GM19328 (cell line): ENCODE results near the gene TECPR2.
A peak's percentile ranks its signal among the peaks of the same experiment; 100 is the strongest.

Source experiments
- ATAC-seq: cut with Tn5 transposase; IDR thresholded peaks from one replicate; pipeline ENCODE4 v1.9.1; 2021; ENCODE audit warnings: mild to moderate bottlenecking, moderate library complexity; ENCODE audit not compliant: unreplicated experiment

TECPR2 gene

DNA sequence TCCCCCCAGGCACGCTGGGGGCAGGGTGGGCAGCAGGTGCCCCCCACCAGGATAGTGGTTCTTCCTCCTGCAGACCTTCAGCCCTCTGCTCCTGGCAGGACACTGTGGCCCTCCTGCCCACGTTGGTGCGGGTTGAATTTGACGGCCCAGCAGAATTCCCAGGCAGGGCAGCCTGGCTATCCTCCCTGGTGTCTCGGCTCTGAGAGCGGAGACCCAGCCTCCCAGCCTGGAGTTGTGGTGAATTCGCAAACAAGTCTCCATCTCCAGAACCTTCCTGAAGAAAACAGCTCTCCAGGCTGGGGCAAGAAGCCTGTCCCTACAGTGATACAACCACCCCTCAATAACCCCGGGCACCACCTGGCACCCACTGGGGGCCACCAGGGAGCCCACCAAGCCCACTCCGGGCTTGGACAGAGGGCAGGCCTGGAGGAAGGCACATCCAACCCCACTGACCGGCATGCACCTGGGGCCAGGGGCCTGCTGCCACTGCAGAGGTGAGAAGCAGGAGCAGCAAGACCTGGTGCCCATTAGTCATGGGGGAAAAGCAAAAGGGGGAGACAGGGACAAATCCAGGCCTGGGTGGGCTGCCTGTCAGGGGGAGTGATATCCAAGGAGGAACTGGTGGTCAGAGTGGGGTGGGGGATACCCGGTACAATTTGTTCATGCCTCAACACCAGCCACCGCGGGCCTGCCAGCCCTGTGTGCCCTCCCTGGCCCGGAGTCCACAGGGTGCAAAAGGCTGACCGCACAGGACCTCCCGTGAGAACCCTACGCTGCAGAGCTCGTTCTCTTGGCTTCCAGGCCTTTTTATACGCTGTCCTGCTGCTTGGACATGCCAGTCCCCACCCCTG is 143.3 kb downstream of the TECPR2 start:
- ATAC-seq: no peak

DNA sequence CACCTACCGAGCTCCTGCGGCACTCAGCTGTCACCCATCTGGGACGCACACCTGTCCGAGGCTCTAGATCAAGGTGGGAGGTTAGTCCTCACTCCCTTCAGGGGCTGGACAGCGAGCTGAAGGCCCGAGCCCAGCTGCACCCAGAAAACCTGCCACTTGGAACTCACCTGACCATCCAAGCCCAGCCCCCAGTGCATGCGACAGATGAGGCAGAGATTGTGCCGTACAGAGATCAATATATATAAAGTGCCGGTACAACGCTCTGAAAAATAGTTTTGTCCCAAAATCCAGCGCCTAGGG is 143.8 kb downstream of the TECPR2 start:
- no peak for ATAC-seq

DNA sequence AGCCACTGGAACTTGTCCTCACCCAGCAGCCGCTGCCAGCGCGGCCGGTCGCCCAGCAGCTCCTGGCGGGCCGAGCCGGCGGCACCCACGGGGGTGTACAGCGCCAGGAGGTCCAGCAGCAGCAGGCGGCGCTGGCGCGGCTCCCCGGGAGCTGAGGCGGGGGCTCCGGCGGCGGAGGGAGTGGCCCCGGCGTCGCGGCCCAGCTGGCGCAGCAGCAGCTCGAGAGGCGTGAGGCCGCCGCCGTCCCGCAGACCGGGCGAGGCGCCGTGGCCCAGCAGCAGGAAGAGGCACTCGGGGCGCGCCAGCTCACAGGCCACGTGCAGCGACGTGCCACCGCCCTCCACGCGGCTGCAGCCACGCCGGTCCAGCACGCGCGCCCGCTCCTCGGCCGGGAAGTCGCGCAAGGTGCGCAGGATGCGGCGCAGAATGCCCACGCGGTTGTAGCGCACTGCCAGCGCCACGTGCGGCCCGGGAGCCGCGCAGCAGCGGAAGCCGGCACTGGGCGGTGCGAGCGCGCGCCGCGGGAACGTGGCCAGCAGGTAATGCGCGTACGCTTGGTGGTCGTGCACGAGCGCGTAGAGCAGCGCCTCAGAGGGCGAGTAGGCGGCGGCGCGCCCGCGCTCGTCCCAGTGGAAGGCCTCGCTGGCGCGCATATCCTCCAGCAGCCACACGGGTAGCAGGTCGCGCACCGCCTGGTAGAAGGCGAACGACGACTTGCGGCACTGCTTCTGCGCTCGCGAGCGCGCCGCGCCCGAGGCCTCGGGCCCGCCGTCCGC is 144.5 kb downstream of the TECPR2 start:
- no peak for ATAC-seq

DNA sequence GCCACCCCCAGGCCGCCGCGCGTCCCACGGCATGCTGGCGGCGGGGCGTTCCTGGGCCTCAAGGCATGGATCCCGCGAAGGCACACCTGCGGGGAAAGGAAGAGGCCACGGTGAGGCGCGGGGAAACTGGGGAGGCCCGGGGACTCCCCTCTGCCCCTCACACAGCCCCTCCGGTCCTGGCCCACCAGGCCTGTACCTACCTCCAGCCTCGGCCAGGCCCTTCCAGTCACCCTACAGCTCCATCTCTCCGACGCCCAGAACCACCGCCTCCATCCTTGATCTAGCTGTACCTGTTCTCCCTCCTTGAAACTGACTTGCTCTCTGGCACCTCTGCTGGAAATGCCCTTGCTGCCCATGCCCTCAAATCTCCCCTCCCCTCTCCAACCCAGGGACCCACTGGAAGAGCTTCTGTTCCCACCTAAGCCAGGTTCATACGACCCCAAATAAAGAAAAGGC is 145.1 kb downstream of the TECPR2 start:
- ATAC-seq: no peak

DNA sequence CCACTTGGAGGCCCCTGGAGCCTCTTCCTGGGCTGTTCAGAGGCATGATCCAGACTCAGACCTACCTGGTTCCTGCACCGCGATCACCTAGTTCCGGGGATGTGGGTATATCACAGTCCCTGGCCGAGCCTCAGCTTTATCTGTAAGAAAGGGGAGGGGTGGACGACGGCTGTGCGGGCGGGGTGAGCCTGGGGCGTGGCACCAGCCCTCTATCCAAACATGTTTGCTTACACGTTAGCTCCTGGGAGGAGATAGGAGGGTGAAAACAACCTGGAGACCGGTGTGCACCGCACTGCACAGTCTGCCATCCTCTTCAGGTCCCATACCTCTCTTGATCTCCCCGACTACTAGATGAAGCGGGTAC is 145.7 kb downstream of the TECPR2 start:
- no peak for ATAC-seq

DNA sequence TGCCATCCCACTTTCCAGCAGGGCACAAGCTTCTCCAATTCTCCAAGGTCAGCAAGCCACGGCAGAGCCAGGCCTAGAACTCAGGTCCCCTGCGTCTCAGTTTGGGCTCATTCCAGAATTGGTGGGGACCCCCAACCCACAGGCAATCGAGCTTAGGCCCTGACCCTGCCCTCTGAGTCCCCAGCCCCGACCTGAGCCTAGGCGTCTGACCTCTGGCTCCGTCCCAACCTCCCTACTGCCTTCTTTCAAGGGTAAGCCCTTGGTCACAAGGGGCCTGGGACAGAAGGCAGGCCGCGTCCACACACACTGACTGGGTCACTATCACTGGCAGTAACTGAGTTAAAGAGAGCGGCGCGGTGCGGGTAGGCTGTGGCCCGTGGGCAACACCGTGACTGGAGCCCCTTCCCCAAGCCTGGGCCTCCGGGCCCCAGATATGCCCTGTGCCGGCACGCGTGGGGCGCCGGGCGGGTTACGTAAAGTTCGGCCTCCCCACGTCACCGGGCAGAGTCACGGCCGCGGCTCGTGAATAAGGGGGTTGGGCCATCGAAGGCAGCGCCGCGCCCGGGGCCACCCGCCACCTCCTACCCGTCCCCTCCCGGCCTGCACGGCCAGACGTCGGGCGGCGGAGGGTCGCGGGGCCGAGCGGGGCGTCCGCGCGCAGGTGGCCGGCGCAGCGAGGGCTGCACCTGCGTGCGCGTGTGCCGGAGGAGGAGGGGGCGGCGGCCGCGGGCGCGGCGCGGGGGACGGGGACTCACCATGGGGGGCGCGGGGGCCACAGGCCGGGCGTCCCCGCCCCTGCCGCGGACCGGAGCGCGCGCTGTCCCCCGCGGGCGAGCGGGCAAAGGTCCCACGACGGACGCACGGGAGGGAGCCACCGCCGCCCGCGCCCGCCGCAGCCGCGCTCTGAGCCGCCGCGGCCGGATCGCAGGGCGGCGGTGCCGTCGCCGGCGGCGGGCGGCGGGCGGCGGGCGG is 146.3 kb downstream of the TECPR2 start:
- no peak for ATAC-seq

DNA sequence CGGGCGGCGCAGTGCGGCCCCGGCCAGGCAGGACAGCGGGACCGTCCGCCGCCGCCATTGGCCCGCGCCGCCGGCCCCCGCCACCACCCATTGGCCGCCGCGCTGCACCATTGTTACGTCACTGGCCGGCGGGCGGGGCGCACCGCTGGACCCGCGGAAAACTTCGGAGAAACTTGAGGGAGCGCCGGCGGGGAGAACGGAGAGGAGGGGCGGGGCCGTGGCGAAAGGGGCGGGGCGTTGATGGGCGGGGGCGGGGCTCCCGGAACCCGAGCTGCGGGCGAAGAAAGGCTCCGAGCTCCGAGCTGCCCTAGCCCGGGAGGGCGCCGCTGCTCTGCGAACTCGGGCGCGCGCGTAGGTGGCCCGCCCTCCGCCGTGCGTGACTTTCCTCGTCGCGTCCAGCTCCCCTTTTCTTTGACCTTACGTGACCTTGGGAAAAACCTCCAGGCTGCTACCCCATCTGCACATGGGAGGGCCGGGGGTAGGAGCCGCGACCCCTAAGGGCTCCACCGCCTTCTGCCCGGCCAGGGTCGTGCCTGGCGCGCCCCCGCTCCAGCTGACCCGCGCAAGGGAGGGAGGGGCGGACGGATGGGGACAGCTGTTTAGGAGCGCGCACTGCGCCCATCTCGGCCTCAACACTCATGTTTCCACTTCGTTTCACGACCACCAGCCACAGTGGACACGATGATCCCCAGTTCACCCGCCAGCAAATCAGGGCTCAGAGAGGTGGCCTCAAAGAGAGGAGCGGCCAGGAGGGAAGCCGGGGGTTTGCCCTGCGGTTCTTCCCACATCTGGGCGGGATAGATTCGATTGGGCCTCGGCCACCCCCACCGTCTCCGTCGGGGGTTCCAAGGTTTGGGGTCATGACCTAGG is 147.2 kb downstream of the TECPR2 start, which contains the start of gene ANKRD9:
Gene ANKRD9, minus strand, starts transcription at position 31 of the 870 bp plus-strand sequence. CDS start 1,887 bp downstream, outside the sequence.
- ATAC-seq: peak; percentile 83

DNA sequence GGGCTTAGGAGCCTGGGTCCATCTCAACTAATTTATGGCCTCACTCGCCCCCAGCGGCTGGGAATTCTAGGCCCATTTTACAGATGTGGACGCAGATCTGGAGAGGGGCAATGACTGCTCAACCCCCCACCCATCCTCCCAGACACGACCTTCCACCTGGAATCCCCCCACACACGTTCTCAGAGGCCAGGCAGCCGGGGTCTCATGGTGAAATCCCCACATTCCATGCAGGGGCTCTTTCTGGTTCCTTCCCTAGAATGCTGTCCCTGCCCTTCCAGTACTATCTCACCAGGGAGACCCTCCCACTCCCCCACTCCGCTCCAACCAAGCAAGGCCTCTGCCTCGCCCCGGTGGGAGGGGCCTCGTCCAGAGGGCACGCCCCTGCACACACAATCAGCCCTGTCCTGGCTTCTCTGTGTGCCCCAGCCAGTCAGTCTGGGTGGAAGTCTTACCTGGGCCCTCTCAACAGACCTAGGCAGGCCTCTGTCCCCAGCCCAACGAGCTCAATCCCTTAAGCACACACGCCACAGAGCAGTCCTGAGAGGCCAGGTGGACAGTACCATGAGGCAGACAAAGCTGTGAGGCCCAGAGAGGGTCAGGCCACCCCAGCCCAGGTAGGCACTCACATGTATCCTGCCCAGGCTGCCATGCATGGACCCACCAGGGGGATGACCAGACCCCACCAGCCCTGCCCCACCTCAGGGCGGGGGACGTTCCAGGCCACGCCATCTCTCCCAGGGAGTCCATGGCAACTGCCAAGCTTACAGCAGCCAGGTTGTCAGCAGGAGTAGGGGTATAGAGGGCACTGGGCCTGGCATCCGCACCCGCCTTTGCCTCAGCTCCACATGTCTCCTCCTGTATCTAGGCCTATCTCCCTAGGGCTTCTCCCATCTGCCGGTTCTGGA is 148.1 kb downstream of the TECPR2 start:
- no peak for ATAC-seq

DNA sequence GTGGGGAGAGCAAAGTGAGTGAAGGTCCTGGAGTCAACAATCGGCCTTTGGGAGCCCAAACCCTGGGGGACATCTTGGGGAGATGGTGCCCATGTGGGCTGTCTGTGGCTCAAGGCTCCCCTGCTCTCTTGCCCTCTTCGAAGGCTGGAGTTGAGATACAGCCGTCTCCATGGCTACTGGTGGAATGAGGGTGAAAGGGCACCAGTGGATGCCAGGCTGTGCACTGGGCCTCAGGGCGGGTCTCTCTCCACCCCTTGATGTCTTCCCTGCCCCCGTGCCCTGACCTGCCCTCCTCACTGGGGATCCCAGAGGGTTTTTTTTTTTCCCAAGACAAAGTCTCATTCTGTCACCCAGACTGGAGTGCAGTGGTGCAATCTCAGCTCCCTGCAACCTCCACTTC is 148.8 kb downstream of the TECPR2 start:
- ATAC-seq: no peak

DNA sequence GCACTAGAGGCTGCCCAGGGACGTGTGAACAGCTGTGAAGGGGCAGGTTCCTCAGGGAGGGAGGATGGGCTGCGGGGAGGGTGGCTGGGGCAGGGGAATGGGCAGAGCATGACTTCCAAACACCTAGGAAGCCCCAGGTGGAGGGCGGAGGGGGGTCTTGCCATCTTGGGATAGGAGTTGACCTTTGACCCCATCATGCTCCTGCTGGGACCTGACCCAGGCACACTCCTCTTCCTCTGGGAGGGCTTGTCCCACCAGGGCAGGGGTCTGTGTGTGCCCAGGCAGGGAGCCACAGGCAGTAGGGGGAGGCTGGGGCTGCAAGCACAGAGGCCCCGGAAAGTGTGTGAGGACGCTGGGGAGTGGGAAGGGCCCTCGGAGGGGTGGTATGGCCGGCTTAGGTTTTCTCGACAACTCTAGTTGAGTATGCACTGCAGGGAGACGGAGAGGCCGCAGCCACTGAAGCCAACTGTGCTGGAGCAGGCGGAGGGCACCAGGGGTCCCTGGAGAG is 150.1 kb downstream of the TECPR2 start:
- no peak for ATAC-seq

DNA sequence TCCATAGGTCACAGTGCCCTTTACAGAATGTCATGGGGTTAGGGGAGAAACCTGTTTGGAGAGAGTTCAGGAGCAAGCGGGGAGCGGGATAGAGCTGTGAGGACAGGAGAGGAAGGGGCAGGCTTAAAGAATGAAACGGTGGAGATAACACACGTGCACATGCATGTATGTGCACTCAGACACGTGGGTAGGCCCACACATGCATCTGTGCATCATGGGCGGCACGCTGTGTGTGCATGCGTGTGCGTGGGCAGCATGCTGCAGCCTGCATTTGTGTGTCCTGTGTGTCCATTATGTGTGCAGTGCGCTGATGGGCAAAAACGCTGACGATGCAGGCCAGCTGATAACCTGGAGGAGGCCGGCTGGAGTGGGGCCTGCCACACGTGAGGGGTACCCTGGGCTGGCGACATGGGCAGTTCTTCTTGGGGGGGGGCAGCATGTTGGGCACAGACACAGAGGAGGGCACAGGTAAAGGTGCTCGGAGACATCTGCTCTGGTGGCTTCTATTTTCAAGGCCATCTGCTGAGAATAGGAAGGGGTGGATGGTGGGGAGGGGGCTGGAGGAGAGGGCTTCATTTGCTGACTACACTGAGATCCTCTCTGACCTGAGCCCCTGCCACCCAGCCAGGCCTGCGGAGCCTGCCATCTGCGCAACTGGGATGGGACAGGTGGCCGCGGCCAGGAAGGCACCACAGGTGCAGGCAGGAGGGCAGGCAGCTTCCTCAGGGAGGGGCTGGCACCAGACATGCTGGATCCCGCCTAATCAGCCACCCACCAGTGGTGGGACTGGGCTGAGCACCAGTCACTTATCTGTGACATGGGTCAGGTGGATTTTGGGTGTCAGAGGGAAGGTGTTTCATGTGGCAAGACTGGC is 151.4 kb downstream of the TECPR2 start:
- no peak for ATAC-seq

DNA sequence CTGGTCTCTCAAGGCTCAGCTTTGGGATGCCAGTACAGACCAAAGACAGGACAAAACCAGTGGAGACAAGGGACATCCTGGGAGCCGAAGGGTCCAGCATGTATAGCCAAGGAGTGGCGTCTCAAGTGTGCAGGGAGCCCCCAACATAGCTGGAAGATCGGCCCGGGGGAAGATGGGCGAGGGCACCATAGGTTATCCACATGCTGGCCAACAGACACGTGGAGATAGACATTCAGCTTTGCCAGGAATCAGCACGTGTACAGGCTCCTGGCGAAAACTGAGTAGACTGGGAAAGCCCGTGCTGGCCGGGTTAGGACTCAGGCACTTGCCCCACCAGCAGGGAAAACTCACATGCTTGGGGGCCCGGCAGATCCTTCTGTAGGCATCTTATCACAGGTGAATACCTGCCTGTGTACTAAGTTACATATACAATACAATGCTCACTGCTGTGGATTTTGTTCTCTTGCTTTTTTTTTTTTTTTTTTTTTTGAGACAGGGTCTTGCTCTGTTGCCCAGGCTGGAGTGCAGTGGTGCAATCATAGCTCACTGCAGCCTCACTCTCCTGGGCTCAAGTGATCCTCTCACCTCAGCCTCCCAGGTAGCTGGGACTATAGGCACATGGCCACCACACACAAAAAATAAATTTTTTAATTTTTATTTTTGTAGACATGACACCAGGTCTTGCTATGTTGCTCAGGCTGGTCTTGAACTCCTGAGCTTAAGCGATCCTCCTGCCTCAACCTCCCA is 152.4 kb downstream of the TECPR2 start:
- no peak for ATAC-seq

DNA sequence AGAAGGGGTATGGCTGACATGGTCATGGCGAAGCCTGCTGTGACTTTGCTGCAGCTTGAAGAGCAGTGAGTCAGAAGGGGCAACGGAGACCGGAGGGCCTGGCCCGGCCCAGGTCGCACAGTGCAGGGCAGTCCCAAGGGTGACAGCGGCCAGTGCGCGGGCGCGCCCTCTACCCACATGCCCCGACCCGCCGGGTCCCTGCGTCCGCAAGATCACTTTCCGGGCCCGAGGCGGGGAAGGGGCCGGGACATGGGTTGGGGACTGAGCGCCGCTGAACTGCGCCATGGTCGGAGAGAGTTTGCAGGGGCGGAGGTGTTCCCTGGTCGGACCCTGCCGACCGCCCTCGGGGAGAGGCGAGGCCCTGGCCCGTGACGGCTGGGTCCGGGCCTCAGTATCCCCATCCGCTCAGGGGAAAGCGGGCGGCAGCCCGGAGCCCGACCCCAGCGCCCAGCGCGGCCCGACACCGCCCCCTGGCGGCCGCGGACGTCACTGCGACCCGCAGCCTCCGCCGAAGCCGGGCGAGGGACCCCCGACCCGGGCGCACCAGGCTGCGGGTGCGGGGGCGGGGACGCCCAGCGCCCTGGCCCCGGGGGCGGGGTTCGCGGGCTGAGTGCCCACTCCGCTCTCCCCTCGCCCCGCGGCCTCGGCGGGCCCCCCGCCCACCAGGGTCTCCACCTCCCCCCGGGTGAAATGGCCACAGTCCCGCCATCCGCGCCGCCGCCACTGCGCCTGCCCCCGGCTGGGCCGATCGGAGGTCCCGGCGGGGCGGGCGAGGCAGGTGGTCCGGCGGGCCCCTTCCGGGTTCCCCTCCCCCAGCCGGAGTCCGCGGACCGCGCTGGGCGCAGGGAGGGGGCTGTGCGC is 154.0 kb downstream of the TECPR2 start:
- ATAC-seq: peak; percentile 54

DNA sequence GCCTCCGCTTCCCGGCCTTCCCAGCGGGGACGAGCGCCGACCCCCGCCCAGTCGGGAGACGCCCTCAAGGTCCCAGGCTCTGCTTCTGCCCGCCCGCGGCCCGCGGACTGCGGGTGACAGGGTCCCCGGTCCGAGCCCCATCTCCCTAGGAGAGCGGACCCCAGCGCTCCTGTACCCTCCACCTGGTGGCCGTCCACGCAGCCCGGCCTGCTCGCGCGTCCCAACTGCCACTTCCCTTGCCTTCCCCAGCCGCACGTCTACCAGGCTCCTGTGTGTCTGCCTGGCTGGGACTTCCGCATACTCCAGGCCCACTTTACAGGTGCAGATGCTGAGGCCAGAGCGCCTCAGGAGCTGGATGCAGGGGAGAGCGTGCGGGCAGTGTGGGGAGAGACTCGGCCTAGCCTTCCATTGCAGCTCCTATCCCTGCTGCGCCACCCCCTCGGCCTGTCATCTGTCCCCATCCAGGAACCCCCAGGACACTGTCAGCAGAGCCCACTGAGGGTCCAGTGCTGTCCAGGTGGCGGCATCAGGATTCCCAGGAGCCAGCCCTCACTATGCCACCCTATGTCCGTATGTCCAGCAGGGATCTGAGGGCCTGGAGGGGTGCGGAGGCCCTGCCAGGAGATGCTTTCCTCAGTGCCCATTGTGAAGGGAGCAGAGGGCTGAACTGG is 154.8 kb downstream of the TECPR2 start:
- no peak for ATAC-seq

DNA sequence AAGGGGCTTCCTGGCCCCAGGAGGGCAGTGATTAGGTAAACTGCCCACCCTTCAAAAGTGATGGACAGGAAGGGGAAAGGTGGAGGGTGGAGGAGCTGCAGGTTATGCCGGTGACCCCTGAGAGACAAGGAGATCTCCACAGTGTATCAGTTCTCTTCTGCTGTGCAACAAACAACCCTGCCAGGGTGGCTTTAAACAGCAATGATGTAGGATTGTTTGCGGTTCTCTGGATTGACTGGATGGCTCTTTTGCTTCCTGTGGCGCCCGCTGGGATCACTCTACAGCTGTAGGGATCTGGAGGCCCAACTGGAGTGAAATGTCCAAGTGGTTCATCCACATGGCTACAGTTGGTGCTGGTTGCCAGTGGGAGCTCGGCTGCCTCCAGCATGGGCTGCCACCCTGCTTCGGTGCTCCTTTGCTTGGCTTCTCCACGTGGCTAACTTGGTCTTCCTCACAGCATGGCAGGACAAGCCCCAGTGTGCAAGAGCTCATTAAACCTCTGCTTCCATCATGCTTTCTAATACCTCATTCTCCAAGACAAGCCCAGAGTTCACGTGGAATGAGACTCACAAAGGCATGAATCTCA is 155.4 kb downstream of the TECPR2 start:
- no peak for ATAC-seq
